ENCODE results near the gene PDGFC. TPM values are rescaled to one million over a fixed set of nuclear protein-coding genes. Genes with fewer than 3 reads are reported as not detected.

PDGFC gene
- total RNA-seq, 1 experiment from 2014 or later: 9.8 TPM

GRCh38 chr4:156827519-156827918, 144.1 kb downstream of the PDGFC start (continued):
- no peak for TF ChIP-seq EZH2phosphoT487 (IDR thresholded peaks at IDR 0.05; ENCODE audit: borderline replicate concordance)
- TF ChIP-seq, protein P1, sequence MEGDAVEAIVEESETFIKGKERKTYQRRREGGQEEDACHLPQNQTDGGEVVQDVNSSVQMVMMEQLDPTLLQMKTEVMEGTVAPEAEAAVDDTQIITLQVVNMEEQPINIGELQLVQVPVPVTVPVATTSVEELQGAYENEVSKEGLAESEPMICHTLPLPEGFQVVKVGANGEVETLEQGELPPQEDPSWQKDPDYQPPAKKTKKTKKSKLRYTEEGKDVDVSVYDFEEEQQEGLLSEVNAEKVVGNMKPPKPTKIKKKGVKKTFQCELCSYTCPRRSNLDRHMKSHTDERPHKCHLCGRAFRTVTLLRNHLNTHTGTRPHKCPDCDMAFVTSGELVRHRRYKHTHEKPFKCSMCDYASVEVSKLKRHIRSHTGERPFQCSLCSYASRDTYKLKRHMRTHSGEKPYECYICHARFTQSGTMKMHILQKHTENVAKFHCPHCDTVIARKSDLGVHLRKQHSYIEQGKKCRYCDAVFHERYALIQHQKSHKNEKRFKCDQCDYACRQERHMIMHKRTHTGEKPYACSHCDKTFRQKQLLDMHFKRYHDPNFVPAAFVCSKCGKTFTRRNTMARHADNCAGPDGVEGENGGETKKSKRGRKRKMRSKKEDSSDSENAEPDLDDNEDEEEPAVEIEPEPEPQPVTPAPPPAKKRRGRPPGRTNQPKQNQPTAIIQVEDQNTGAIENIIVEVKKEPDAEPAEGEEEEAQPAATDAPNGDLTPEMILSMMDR (IDR thresholded peaks at IDR 0.05 in 2 of 3, conservative IDR thresholded peaks at IDR 0.05 in 1 of 3; ENCODE audit: borderline replicate concordance in 1 of 3, insufficient read depth in 1 of 3, low read depth in 2 of 3, low read length in 2 of 3): no peak
- no peak for TF ChIP-seq EZH2 (IDR thresholded peaks at IDR 0.05)

DNA sequence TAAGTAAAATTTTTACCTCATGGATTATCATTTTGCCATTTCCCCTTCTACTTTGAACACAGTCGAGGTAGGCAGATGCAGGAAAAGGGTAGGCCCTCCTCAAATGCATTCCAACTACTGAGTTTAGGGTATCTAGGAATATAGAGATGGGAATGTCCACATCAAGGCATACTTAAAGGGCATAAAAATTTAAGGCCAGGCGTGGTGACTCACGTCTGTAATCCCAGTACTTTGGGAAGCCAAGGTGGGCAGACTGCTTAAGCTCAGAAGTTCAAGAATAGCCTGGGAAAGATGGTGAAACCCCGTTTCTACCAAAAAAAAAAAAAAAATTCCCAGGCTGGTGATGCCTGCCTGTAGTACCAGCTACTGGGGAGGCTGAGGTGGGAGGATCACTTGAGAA, 146.5 kb downstream of the PDGFC start:
- intact Hi-C loops (cut with micrococcal nuclease): no loop called here
- CTCF ChIA-PET: no interaction called here
- no peaks in the 10 kb centered on the region; the same call in 1 of the 2 replicates for H4K20me1 ChIP-seq (ENCODE audit: insufficient read depth)
- RAD21 ChIA-PET (ENCODE audit: low non-redundant PET in 1 of 2, low total read pairs in 2 of 2, uncharacterized antibody in 2 of 2, unreplicated experiment in 2 of 2): no interaction called here
- H3K27ac ChIP-seq (ENCODE audit: low read depth, low read length): no peak overlapping the region
- no peak overlapping the region for H3K9ac ChIP-seq (ENCODE audit: low read length)
- H3K27me3 ChIP-seq (ENCODE audit: insufficient read depth, low read length): no peaks in the 10 kb centered on the region
- no peaks in the 10 kb centered on the region for H3K36me3 ChIP-seq (ENCODE audit: control insufficient read depth in 1 of 2, insufficient read depth in 2 of 2, low read length in 2 of 2)
- H3K4me1 ChIP-seq (ENCODE audit: control insufficient read depth in 1 of 2, insufficient read depth in 2 of 2, low read length in 2 of 2): no peaks in the 10 kb centered on the region
- no peaks in the 10 kb centered on the region for H3K79me2 ChIP-seq (ENCODE audit: insufficient read depth, low read length)
- H3K4me3 ChIP-seq (replicated peaks in 1 of 2; ENCODE audit: low read depth in 1 of 2, low read length in 2 of 2): no peak overlapping the region
- H3K4me2 ChIP-seq (ENCODE audit: low read length): no peak overlapping the region
- no peak overlapping the region for H2AFZ ChIP-seq (ENCODE audit: low read depth, low read length, poor library complexity, severe bottlenecking)
- H3K9me3 ChIP-seq (ENCODE audit: control insufficient read depth in 1 of 2, insufficient read depth in 1 of 2, low read depth in 1 of 2, low read length in 2 of 2): no peaks in the 10 kb centered on the region
- TF ChIP-seq SRF (IDR thresholded peaks at IDR 0.05; ENCODE audit: low read depth) (no peak), YY1 (IDR thresholded peaks at IDR 0.05; ENCODE audit: extremely low read depth, insufficient replicate concordance, low read depth, low read length) (no peak), RAD21 (IDR thresholded peaks at IDR 0.05; ENCODE audit: low read depth) (no peak), SIN3A (IDR thresholded peaks at IDR 0.05; ENCODE audit: low read depth) (no peak), CBX3 (IDR thresholded peaks at IDR 0.05; ENCODE audit: low read depth) (no peak), ELF1 (IDR thresholded peaks at IDR 0.05; ENCODE audit: borderline replicate concordance, low read depth) (no peak), CEBPB (IDR thresholded peaks at IDR 0.05; ENCODE audit: low read depth) (no peak), ZFX (IDR thresholded peaks at IDR 0.05) (no peak), JUND (IDR thresholded peaks at IDR 0.05) (no peak)
- no peaks in the 10 kb centered on the region for H3K9me2 ChIP-seq (ENCODE audit: insufficient read depth)
- DNase-seq (ENCODE audit: low read depth, low spot score) (no peak), ATAC-seq (no peak)
- no TSS peak for BruUV-seq (replicated peaks)
- POLR2A ChIA-PET: no interaction called here
